HepG2 (cell line): ENCODE results near the gene TTBK1. TPM values are rescaled to one million over a fixed set of nuclear protein-coding genes. Genes with fewer than 3 reads are reported as not detected.

Experiments used
- AGO2 ChIP-seq: fragments of 200-400 bp; formaldehyde crosslinking; optimal IDR thresholded peaks from 2 replicates; pipeline ENCODE3; 2017; ENCODE audit warnings: mild to moderate bottlenecking, low read depth, low read length, moderate library complexity
- ARHGAP35 ChIP-seq: sonication (generic); formaldehyde crosslinking; IDR thresholded peaks from 2 replicates; pipeline ENCODE4 v1.9.0; 2022; ENCODE audit warnings: mild to moderate bottlenecking, inconsistent platforms, moderate library complexity, missing genetic modification reagents, borderline replicate concordance
- CHD4 ChIP-seq: fragments of 200-600 bp; sonication (generic); IDR thresholded peaks from 2 replicates; pipeline ENCODE4 v1.7.0; 2017; ENCODE audit warnings: mild to moderate bottlenecking, low read length, borderline replicate concordance
- CREB1 ChIP-seq, 2 experiments: fragments of 450-650 bp in 1 of 2; IDR thresholded peaks; 2 replicates each; pipeline ENCODE4 v1.6.1; 2016 to 2017; ENCODE audit warnings: control low read depth in 1 of 2, mild to moderate bottlenecking in 1 of 2, missing compliant biosample characterization in 1 of 2, missing genetic modification characterization in 1 of 2
- ESRRA ChIP-seq: sonication (generic); formaldehyde crosslinking; IDR thresholded peaks from 2 replicates; pipeline ENCODE4 v1.5.1; 2020; ENCODE audit warnings: mild to moderate bottlenecking, low read depth, missing genetic modification reagents
- EZH2 ChIP-seq: conservative IDR thresholded peaks from 2 replicates; pipeline ENCODE4 v1.6.1; 2012; ENCODE audit warnings: mild to moderate bottlenecking, low read depth, low read length, moderate library complexity
- HOXA3 ChIP-seq: sonication (generic); formaldehyde crosslinking; IDR thresholded peaks from 2 replicates; pipeline ENCODE4 v1.5.0; 2020; ENCODE audit warnings: missing genetic modification reagents
- JUNB ChIP-seq: sonication (generic); formaldehyde crosslinking; IDR thresholded peaks from 2 replicates; pipeline ENCODE4 v1.8.0; 2022; ENCODE audit warnings: missing genetic modification reagents, mild to moderate bottlenecking, borderline replicate concordance
- MXD4 ChIP-seq: IDR thresholded peaks from 2 replicates; pipeline ENCODE4 v1.6.1; 2016; ENCODE audit warnings: mild to moderate bottlenecking, missing biosample characterization, missing genetic modification reagents
- NR3C1 ChIP-seq: sonication (generic); formaldehyde crosslinking; IDR thresholded peaks from 2 replicates; pipeline ENCODE4 v1.4.0; 2020; ENCODE audit warnings: missing genetic modification reagents
- ZEB1 ChIP-seq: IDR thresholded peaks from 2 replicates; pipeline ENCODE4 v1.6.1; 2012; ENCODE audit warnings: mild to moderate bottlenecking, low read depth, inconsistent platforms; ENCODE audit not compliant: insufficient replicate concordance
- ZFP90 ChIP-seq: sonication (generic); formaldehyde crosslinking; IDR thresholded peaks from 2 replicates; pipeline ENCODE4 v1.8.0; 2022; ENCODE audit warnings: missing genetic modification reagents, mild to moderate bottlenecking, inconsistent platforms, borderline replicate concordance
- ZNF326 ChIP-seq: sonication (generic); formaldehyde crosslinking; IDR thresholded peaks from 2 replicates; pipeline ENCODE4 v1.4.0; 2020; ENCODE audit warnings: missing genetic modification reagents, borderline replicate concordance
- ZNF747 ChIP-seq: sonication (generic); formaldehyde crosslinking; IDR thresholded peaks from 2 replicates; pipeline ENCODE4 v1.8.1; 2023; ENCODE audit warnings: missing genetic modification reagents, mild to moderate bottlenecking, borderline replicate concordance
- polyA plus RNA-seq, 8 experiments: library from polyadenylated mRNA; depleted of rRNA in 3 of 8; stranded (reverse) in 7 of 8; unstranded in 1 of 8; fragments of >200 nt; fragmentation: Illumina TruSeq in 4 of 8; extraction: Trizol in 4 of 8; gene quantifications; 2 replicates each; pipeline versions ENCODE4 v1.2.1 to v1.2.3, GENCODE V29; 2011 to 2016; ENCODE audit warnings: low read depth in 4 of 8, missing spikeins in 1 of 8, mixed read lengths in 1 of 8; ENCODE audit not compliant: insufficient read depth in 1 of 8
- total RNA-seq, 5 experiments: library from RNA; depleted of rRNA; stranded (reverse); fragments of >200 nt; fragmentation: Illumina TruSeq; extraction: Trizol; gene quantifications; 2 replicates each; pipeline ENCODE4 v1.2.3, GENCODE V29; 2016; ENCODE audit warnings: low read depth in 1 of 5
- TF ChIP-seq, protein P1 (sequence below): IDR thresholded peaks from 2 replicates; pipeline ENCODE4 v1.6.1; 2016; ENCODE audit warnings: low read depth, control low read depth
- TF ChIP-seq, protein P2 (sequence below): conservative IDR thresholded peaks from 2 replicates; pipeline ENCODE4 v1.6.1; 2018; ENCODE audit warnings: missing genetic modification reagents
- TF ChIP-seq, protein P3 (sequence below): sonication (generic); formaldehyde crosslinking; IDR thresholded peaks from 2 replicates; pipeline ENCODE4 v1.5.0; 2020; ENCODE audit warnings: mild to moderate bottlenecking, missing genetic modification reagents, borderline replicate concordance
- TF ChIP-seq, protein P4 (sequence below): sonication (generic); formaldehyde crosslinking; IDR thresholded peaks from 2 replicates; pipeline ENCODE4 v1.4.0; 2020; ENCODE audit warnings: missing genetic modification reagents

The TTBK1 gene
- total and polyA plus RNA-seq, 2 of the 13 experiments (the other 11 are each of a cell fraction or from before 2014, with no cell fraction given): 0.24 to 0.33 TPM

DNA sequence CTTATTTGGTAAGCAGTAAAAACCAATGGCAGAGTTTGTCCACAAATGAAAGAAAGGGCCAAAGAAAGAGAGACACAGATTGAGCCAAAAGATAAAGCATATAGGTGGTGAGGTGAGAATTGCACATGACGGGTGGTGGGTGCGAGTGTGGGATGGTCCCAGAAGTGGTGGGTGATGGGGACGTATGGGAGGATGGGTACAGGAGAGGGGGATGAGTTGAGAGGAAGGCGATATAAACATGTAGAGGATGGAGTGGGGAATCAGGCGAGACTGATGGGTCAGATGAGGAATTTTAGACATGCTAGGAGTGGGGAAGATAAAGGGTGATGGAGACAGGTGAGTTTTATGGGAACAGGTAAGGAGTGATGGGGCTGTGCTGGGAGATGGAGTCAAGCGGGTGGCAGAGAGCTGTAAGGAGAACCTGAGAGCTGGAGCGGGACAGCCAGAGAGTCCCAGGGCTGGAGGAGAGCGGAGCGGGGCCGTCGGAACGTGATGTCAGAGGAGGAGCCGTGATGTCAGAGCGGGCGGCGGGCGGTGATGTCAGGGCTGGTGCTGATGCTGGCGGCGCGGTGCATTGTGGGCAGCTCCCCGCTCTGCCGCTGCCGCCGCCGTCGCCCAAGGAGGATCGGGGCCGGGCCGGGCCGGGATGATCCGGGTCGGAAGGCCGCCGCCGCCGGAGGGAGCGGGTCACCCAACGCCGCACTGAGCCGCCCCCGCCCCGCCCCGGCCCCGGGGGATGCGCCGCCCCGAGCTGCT, at the start of gene TTBK1 (continued):
- TF ChIP-seq ZNF747 (CRISPR knock-in tag) (no peak), HOXA3 (CRISPR knock-in tag) (peak; percentile 64), MXD4 (CRISPR knock-in tag) (no peak), NR3C1 (CRISPR knock-in tag) (no peak), ARHGAP35 (no peak), JUNB (CRISPR knock-in tag) (0 out of 2 replicates have a peak, but pooled peaks have one; percentile 23), ZNF326 (no peak), ZEB1 (no peak), ZFP90 (CRISPR knock-in tag) (no peak), CHD4 (no peak), ESRRA (CRISPR knock-in tag) (no peak), CREB1 (IDR thresholded peaks at IDR 0.05) (peak; percentile 80), CREB1 (CRISPR knock-in tag; IDR thresholded peaks at IDR 0.05) (no peak), EZH2 (peak; percentile 38; the same call in 1 of the 2 replicates), AGO2 (no peak)
- TF ChIP-seq, protein P1, sequence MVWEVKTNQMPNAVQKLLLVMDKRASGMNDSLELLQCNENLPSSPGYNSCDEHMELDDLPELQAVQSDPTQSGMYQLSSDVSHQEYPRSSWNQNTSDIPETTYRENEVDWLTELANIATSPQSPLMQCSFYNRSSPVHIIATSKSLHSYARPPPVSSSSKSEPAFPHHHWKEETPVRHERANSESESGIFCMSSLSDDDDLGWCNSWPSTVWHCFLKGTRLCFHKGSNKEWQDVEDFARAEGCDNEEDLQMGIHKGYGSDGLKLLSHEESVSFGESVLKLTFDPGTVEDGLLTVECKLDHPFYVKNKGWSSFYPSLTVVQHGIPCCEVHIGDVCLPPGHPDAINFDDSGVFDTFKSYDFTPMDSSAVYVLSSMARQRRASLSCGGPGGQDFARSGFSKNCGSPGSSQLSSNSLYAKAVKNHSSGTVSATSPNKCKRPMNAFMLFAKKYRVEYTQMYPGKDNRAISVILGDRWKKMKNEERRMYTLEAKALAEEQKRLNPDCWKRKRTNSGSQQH (CRISPR knock-in tag): no peak
- TF ChIP-seq, protein P2, sequence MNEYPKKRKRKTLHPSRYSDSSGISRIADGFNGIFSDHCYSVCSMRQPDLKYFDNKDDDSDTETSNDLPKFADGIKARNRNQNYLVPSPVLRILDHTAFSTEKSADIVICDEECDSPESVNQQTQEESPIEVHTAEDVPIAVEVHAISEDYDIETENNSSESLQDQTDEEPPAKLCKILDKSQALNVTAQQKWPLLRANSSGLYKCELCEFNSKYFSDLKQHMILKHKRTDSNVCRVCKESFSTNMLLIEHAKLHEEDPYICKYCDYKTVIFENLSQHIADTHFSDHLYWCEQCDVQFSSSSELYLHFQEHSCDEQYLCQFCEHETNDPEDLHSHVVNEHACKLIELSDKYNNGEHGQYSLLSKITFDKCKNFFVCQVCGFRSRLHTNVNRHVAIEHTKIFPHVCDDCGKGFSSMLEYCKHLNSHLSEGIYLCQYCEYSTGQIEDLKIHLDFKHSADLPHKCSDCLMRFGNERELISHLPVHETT (CRISPR knock-in tag): no peak
- TF ChIP-seq, protein P3, sequence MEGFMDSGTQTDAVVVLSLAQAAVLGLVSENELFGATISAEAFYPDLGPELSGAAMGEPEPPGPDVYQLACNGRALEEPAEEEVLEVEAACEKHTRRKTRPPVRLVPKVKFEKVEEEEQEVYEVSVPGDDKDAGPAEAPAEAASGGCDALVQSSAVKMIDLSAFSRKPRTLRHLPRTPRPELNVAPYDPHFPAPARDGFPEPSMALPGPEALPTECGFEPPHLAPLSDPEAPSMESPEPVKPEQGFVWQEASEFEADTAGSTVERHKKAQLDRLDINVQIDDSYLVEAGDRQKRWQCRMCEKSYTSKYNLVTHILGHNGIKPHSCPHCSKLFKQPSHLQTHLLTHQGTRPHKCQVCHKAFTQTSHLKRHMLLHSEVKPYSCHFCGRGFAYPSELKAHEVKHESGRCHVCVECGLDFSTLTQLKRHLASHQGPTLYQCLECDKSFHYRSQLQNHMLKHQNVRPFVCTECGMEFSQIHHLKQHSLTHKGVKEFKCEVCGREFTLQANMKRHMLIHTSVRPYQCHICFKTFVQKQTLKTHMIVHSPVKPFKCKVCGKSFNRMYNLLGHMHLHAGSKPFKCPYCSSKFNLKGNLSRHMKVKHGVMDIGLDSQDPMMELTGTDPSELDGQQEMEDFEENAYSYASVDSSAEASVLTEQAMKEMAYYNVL: no peak
- TF ChIP-seq, protein P4, sequence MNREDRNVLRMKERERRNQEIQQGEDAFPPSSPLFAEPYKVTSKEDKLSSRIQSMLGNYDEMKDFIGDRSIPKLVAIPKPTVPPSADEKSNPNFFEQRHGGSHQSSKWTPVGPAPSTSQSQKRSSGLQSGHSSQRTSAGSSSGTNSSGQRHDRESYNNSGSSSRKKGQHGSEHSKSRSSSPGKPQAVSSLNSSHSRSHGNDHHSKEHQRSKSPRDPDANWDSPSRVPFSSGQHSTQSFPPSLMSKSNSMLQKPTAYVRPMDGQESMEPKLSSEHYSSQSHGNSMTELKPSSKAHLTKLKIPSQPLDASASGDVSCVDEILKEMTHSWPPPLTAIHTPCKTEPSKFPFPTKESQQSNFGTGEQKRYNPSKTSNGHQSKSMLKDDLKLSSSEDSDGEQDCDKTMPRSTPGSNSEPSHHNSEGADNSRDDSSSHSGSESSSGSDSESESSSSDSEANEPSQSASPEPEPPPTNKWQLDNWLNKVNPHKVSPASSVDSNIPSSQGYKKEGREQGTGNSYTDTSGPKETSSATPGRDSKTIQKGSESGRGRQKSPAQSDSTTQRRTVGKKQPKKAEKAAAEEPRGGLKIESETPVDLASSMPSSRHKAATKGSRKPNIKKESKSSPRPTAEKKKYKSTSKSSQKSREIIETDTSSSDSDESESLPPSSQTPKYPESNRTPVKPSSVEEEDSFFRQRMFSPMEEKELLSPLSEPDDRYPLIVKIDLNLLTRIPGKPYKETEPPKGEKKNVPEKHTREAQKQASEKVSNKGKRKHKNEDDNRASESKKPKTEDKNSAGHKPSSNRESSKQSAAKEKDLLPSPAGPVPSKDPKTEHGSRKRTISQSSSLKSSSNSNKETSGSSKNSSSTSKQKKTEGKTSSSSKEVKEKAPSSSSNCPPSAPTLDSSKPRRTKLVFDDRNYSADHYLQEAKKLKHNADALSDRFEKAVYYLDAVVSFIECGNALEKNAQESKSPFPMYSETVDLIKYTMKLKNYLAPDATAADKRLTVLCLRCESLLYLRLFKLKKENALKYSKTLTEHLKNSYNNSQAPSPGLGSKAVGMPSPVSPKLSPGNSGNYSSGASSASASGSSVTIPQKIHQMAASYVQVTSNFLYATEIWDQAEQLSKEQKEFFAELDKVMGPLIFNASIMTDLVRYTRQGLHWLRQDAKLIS (CRISPR knock-in tag): no peak
